Activated B cell treated with CpG ODN at 0.5 μM for 24 hours (primary cell): ENCODE measurements around the gene RALA. TPM values are rescaled to one million over a fixed set of nuclear protein-coding genes. Genes with fewer than 3 reads are reported as not detected.

Source experiments
- ATAC-seq: fragments of 200-7000 bp; cut with Tn5 transposase; one replicate; pipeline ENCODE4 v1.10.0; 2021; ENCODE audit warnings: low read depth, mild to moderate bottlenecking, moderate library complexity
- CTCF ChIA-PET: fragments of 350-600 bp; sonication (Branson Sonifier 250); formaldehyde crosslinking; loops from one replicate; lab custom pipeline; 2021; ENCODE audit warnings: antibody characterized with exemption; lab: Charles Lee
- POLR2A ChIA-PET: fragments of 350-600 bp; sonication (Branson Sonifier 250); formaldehyde crosslinking; loops from one replicate; lab custom pipeline; 2021; ENCODE audit warnings: antibody characterized with exemption; lab: Charles Lee
- DNase-seq: peaks from one replicate; pipeline ENCODE4 v3.0.0; 2022
- H3K27ac Mint-ChIP-seq: one replicate; pipeline ENCODE4 v1.8.0; 2020; ENCODE audit warnings: mixed read lengths
- H3K27me3 Mint-ChIP-seq: one replicate; pipeline ENCODE4 v1.8.0; 2021; ENCODE audit warnings: mixed read lengths
- H3K36me3 Mint-ChIP-seq: one replicate; pipeline ENCODE4 v1.8.0; 2021; ENCODE audit warnings: low read depth, mixed read lengths
- H3K4me1 Mint-ChIP-seq: one replicate; pipeline ENCODE4 v1.8.0; 2021; ENCODE audit warnings: mixed read lengths
- H3K4me3 Mint-ChIP-seq: one replicate; pipeline ENCODE4 v1.8.0; 2020; ENCODE audit warnings: mild to moderate bottlenecking, mixed read lengths
- H3K9me3 Mint-ChIP-seq: one replicate; pipeline ENCODE4 v1.8.0; 2020; ENCODE audit warnings: mixed read lengths
- intact Hi-C: fragments of 100-400 bp; cut with micrococcal nuclease; formaldehyde crosslinking; loops from one replicate; pipeline ENCODE4 v1.15.1; 2024
- total RNA-seq: library from RNA; stranded (reverse); gene quantifications from 2 replicates; pipeline ENCODE4 v1.2.3, GENCODE V29; 2022
- TF ChIP-seq, protein P1 (sequence below): fragments of 200-600 bp; IDR thresholded peaks from one replicate; pipeline ENCODE4 v1.8.0; 2022; ENCODE audit warnings: antibody characterized with exemption, mild to moderate bottlenecking

RALA gene
- total RNA-seq, 1 donor from 2014 or later: 37.3 TPM

GRCh38 chr7:39609935-39610263 lies 13.5 kb upstream of the RALA start:
- TF ChIP-seq, protein P1, sequence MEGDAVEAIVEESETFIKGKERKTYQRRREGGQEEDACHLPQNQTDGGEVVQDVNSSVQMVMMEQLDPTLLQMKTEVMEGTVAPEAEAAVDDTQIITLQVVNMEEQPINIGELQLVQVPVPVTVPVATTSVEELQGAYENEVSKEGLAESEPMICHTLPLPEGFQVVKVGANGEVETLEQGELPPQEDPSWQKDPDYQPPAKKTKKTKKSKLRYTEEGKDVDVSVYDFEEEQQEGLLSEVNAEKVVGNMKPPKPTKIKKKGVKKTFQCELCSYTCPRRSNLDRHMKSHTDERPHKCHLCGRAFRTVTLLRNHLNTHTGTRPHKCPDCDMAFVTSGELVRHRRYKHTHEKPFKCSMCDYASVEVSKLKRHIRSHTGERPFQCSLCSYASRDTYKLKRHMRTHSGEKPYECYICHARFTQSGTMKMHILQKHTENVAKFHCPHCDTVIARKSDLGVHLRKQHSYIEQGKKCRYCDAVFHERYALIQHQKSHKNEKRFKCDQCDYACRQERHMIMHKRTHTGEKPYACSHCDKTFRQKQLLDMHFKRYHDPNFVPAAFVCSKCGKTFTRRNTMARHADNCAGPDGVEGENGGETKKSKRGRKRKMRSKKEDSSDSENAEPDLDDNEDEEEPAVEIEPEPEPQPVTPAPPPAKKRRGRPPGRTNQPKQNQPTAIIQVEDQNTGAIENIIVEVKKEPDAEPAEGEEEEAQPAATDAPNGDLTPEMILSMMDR: no peak
- POLR2A ChIA-PET: interaction anchor here (1.3 to 3.8 kb wide), 2 partner anchors 12 to 123 kb away, joined by 3 to 19 read pairs; partner anchors contain the start of gene RALA
- DNase-seq (no peak), ATAC-seq (peak; percentile 14)
- H3K27me3 Mint-ChIP-seq: peaks cover 29% of the 10 kb centered on the region
- intact Hi-C loops: loop anchor here (1.0 to 2.0 kb wide), 2 partner anchors 10 to 15 kb away; no protein-coding TSS in a partner anchor
- no peaks in the 10 kb centered on the region for H3K36me3 Mint-ChIP-seq
- H3K27ac Mint-ChIP-seq: no peak overlapping the region
- H3K4me1 Mint-ChIP-seq: peaks cover 13% of the 10 kb centered on the region
- CTCF ChIA-PET: interaction anchor here (1.2 to 1.8 kb wide), 3 partner anchors 11 to 30 kb away, joined by 3 to 6 read pairs (median 6); no protein-coding TSS in a partner anchor
- peak overlapping the region; percentile 70 for H3K4me3 Mint-ChIP-seq
- H3K9me3 Mint-ChIP-seq: no peaks in the 10 kb centered on the region

DNA sequence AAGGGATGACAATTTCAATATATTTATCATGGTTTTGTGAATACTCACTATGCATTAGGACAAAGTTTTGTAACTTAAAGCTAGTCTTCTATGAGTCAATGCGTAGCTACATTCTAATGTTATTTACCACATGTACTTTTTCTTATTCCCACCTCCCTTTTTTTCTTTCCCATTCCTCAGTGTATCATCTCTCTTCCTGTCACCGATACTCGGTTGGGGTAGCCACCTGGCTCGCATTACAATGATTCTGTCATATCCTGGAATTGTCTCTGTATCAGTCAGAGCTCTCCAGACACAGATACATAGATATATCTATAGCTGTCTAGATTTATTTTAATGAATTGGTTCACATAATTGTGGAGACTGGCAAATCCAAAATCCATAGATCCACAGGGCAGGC lies 9.8 kb upstream of the RALA start:
- no peaks in the 10 kb centered on the region for H3K9me3 Mint-ChIP-seq
- no peaks in the 10 kb centered on the region for H3K36me3 Mint-ChIP-seq
- H3K4me1 Mint-ChIP-seq: peaks cover 12% of the 10 kb centered on the region
- TF ChIP-seq, protein P1: no peak
- ChIA-PET CTCF (no interaction called here), POLR2A (interaction anchor here (0.6 kb wide), 1 partner anchor 1676 kb away, joined by 12 read pairs; no protein-coding TSS in a partner anchor)
- ATAC-seq: no peak
- DNase-seq: no peak
- H3K27me3 Mint-ChIP-seq: peaks cover 27% of the 10 kb centered on the region
- intact Hi-C loops: no loop called here
- no peak overlapping the region for H3K27ac Mint-ChIP-seq
- no peak overlapping the region for H3K4me3 Mint-ChIP-seq

DNA sequence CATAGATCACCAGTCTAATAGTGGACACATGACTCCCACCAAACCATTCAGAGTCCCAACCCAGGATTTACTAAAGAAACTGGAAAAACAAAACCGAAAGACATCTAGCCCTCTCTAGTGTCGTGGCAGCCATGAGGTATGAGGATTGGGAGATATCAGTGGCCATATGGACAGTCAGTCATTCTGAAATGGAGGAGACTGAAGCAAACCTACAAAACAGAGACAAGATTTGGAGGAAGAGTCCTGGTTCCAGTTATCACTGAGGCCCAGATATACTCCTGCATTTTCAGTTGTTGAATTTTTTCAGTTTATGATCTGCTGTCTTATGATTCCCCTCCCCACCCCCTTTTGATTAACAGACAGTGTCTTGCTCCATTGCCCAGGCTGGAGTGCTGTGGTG lies 9.1 kb upstream of the RALA start:
- Mint-ChIP-seq H3K27me3 (peaks cover 22% of the 10 kb centered on the region), H3K9me3 (no peaks in the 10 kb centered on the region), H3K36me3 (no peaks in the 10 kb centered on the region), H3K4me3 (no peak overlapping the region), H3K4me1 (peaks cover 6% of the 10 kb centered on the region), H3K27ac (no peak overlapping the region)
- ChIA-PET CTCF (no interaction called here), POLR2A (no interaction called here)
- ATAC-seq: no peak
- no peak for DNase-seq
- TF ChIP-seq, protein P1: no peak
- intact Hi-C loops: no loop called here

DNA sequence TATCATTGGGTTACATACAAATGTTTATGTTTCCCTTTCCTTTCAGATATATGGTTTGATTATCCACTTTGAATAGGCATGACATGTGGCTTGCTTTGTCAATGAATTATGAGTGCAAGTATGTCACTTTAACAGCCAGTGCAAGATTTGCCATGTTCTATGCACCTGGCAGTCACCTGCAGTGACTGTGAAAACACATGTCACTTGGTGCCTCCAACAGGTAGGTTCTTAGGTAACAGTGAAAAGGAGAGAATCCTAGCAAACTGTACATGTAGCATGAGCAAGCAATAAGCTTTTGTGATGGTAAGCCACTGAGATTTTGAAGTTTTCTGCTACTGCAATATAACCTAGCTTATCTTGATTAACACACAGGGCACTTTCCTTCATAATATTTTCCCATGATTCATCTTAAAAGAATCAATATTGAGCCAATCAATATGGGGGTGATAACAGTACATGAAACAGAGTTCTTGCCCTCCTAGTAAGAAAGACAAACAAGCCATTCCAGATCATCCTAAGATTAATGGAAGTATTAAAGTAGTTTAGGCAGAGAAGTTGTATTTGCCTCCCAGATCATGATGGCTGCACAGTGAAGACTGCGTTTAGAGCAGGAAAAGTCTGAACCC lies 7.9 kb upstream of the RALA start:
- Mint-ChIP-seq H3K36me3 (no peaks in the 10 kb centered on the region), H3K9me3 (no peaks in the 10 kb centered on the region), H3K27me3 (peaks cover 18% of the 10 kb centered on the region), H3K4me1 (peaks cover 2% of the 10 kb centered on the region), H3K27ac (no peak overlapping the region), H3K4me3 (no peak overlapping the region)
- TF ChIP-seq, protein P1: no peak
- POLR2A ChIA-PET: no interaction called here
- CTCF ChIA-PET: no interaction called here
- DNase-seq: no peak
- intact Hi-C loops: no loop called here
- no peak for ATAC-seq

GRCh38 chr7:39616138-39616537 lies 7.2 kb upstream of the RALA start:
- Mint-ChIP-seq H3K27ac (no peak overlapping the region), H3K9me3 (no peaks in the 10 kb centered on the region), H3K36me3 (no peaks in the 10 kb centered on the region), H3K4me3 (no peak overlapping the region), H3K4me1 (peaks cover 8% of the 10 kb centered on the region), H3K27me3 (peaks cover 11% of the 10 kb centered on the region)
- ATAC-seq (no peak), DNase-seq (no peak)
- POLR2A ChIA-PET: no interaction called here
- CTCF ChIA-PET: no interaction called here
- intact Hi-C loops: no loop called here
- TF ChIP-seq, protein P1: no peak
